CD4-positive, alpha-beta T cell treated with Interferon gamma for 1 hour (primary cell): ENCODE data around the gene TBCA.
"Not testable (repeated sequence)": the region's sequence is repeated elsewhere in the genome, so short reads cannot be mapped to it uniquely, and the experiment has no call there.

Experiments used
- DNase-seq: peaks from one replicate; pipeline ENCODE4 v3.0.0-alpha.2; 2020

Gene TBCA

GRCh38 chr5:77771452-77771851 lies 4.7 kb downstream of the TBCA start:
- no peak for DNase-seq

- no peak for DNase-seq
Observed at GRCh38 chr5:77770293-77771005, 5.7 kb downstream of the TBCA start.

- DNase-seq: no peak
Observed at GRCh38 chr5:77768978-77769377, 7.2 kb downstream of the TBCA start.

- no peak for DNase-seq
Observed at GRCh38 chr5:77767301-77767700, 8.8 kb downstream of the TBCA start.

GRCh38 chr5:77761606-77762005 lies 14.5 kb downstream of the TBCA start:
- no peak for DNase-seq

- no peak for DNase-seq
Observed at GRCh38 chr5:77758141-77758938, 17.8 kb downstream of the TBCA start.

- no peak for DNase-seq
Observed at GRCh38 chr5:77751328-77752023, 24.7 kb downstream of the TBCA start.

- DNase-seq: not testable (repeated sequence)
Observed at GRCh38 chr5:77750928-77751327, 25.2 kb downstream of the TBCA start.

- DNase-seq: no peak
Observed at GRCh38 chr5:77748160-77748559, 28.0 kb downstream of the TBCA start.

- DNase-seq: no peak
Observed at GRCh38 chr5:77744116-77744515, 32.0 kb downstream of the TBCA start.

- DNase-seq: no peak
Observed at GRCh38 chr5:77743181-77743580, 33.0 kb downstream of the TBCA start.

GRCh38 chr5:77741608-77742007 lies 34.5 kb downstream of the TBCA start:
- DNase-seq: no peak

- no peak for DNase-seq
Observed at GRCh38 chr5:77734885-77735284, 41.3 kb downstream of the TBCA start.

GRCh38 chr5:77733130-77733529 lies 43.0 kb downstream of the TBCA start:
- no peak for DNase-seq

GRCh38 chr5:77727190-77727589 lies 48.9 kb downstream of the TBCA start:
- DNase-seq: no peak

- no peak for DNase-seq
Observed at GRCh38 chr5:77725616-77726015, 50.5 kb downstream of the TBCA start.

GRCh38 chr5:77724934-77725333 lies 51.2 kb downstream of the TBCA start:
- DNase-seq: no peak

GRCh38 chr5:77719666-77720363 lies 56.3 kb downstream of the TBCA start:
- DNase-seq: no peak

- DNase-seq: no peak
Observed at GRCh38 chr5:77718934-77719610, 57.1 kb downstream of the TBCA start.

- no peak for DNase-seq
Observed at GRCh38 chr5:77709993-77710685, 66.0 kb downstream of the TBCA start.

- no peak for DNase-seq
Observed at GRCh38 chr5:77709340-77709739, 66.8 kb downstream of the TBCA start.

- no peak for DNase-seq
Observed at GRCh38 chr5:77707791-77708190, 68.3 kb downstream of the TBCA start.
